Measurements from ENCODE around the gene RNF157. TPM values are rescaled to one million over a fixed set of nuclear protein-coding genes. Genes with fewer than 3 reads are reported as not detected.
A peak's percentile ranks its signal among the peaks of the same experiment; 100 is the strongest.

Gene RNF157
- total and polyA plus RNA-seq, 2 of the 13 experiments (the other 11 are each of a cell fraction or from before 2014, with no cell fraction given): 0.44 to 1.5 TPM

DNA sequence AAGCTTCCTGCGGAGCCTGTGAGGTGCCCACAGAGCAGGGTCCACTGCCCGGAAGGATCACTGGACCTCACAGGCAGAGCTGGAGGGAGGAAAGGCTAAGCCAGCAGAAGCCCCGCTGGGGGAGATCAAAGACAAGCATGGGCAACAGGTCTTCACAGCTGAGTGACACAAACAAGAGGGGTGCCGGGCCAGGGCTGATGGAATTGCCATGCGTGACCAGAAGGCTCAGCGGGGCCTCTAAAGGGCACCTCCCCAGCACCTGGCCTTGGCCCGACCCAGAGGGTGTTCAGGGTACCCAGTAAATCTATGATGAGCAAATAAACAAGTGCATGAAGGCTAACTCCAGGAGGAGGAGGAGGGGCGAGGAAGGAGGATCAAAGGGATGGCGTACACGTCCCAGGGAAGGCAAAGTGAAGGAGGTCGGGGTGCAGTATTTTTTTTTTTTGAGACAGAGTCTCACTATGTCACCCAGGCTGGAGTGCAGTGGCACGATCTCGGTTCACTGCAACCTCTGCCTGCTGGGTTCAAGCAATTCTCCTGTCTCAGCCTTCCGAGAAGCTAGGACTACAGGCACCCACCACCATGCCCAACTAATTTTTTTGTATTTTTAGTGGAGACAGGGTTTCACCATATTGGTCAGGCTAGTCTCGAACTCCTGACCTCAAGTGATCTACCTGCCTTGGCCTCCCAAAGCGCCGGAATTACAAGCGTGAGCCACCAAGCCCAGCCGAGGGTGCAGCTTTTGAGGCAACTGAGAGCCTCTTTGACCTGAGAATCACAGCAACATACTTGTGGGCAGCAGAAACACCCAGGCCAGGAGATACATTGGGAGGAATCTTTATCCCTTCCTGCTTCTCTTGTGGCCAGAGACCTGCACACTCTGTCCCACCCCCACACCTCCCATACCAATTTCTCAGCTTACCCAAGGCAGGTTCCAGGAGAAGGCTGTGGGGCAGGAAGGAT is 120.6 kb downstream of the RNF157 start (continued):
- TF ChIP-seq, protein P1, sequence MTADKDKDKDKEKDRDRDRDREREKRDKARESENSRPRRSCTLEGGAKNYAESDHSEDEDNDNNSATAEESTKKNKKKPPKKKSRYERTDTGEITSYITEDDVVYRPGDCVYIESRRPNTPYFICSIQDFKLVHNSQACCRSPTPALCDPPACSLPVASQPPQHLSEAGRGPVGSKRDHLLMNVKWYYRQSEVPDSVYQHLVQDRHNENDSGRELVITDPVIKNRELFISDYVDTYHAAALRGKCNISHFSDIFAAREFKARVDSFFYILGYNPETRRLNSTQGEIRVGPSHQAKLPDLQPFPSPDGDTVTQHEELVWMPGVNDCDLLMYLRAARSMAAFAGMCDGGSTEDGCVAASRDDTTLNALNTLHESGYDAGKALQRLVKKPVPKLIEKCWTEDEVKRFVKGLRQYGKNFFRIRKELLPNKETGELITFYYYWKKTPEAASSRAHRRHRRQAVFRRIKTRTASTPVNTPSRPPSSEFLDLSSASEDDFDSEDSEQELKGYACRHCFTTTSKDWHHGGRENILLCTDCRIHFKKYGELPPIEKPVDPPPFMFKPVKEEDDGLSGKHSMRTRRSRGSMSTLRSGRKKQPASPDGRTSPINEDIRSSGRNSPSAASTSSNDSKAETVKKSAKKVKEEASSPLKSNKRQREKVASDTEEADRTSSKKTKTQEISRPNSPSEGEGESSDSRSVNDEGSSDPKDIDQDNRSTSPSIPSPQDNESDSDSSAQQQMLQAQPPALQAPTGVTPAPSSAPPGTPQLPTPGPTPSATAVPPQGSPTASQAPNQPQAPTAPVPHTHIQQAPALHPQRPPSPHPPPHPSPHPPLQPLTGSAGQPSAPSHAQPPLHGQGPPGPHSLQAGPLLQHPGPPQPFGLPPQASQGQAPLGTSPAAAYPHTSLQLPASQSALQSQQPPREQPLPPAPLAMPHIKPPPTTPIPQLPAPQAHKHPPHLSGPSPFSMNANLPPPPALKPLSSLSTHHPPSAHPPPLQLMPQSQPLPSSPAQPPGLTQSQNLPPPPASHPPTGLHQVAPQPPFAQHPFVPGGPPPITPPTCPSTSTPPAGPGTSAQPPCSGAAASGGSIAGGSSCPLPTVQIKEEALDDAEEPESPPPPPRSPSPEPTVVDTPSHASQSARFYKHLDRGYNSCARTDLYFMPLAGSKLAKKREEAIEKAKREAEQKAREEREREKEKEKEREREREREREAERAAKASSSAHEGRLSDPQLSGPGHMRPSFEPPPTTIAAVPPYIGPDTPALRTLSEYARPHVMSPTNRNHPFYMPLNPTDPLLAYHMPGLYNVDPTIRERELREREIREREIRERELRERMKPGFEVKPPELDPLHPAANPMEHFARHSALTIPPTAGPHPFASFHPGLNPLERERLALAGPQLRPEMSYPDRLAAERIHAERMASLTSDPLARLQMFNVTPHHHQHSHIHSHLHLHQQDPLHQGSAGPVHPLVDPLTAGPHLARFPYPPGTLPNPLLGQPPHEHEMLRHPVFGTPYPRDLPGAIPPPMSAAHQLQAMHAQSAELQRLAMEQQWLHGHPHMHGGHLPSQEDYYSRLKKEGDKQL (CRISPR knock-in tag; IDR thresholded peaks at IDR 0.05; ENCODE audit: low read depth): no peak
- TF ChIP-seq CHCHD3 (CRISPR knock-in tag; IDR thresholded peaks at IDR 0.05) (no peak), GFI1 (CRISPR knock-in tag; IDR thresholded peaks at IDR 0.05; ENCODE audit: borderline replicate concordance) (peak; percentile 96), ELF4 (CRISPR knock-in tag; IDR thresholded peaks at IDR 0.05; ENCODE audit: borderline replicate concordance) (no peak), AKAP8 (CRISPR knock-in tag; IDR thresholded peaks at IDR 0.05) (no peak), HNRNPK (IDR thresholded peaks at IDR 0.05; ENCODE audit: low read depth, low read length, poor library complexity, severe bottlenecking) (no peak), FIP1L1 (IDR thresholded peaks at IDR 0.05; ENCODE audit: borderline replicate concordance, insufficient read depth, low read depth, low read length) (no peak), ZNF644 (CRISPR knock-in tag; IDR thresholded peaks at IDR 0.05; ENCODE audit: low read depth) (no peak), ZNF569 (CRISPR knock-in tag; IDR thresholded peaks at IDR 0.05; ENCODE audit: borderline replicate concordance) (no peak), ZNF562 (CRISPR knock-in tag; IDR thresholded peaks at IDR 0.05; ENCODE audit: borderline replicate concordance) (no peak), HOXA3 (CRISPR knock-in tag; IDR thresholded peaks at IDR 0.05) (peak; percentile 35; the same call in 1 of the 2 replicates), KDM3A (CRISPR knock-in tag; IDR thresholded peaks at IDR 0.05; ENCODE audit: low read depth) (no peak), CBFB (CRISPR knock-in tag; IDR thresholded peaks at IDR 0.05) (no peak), NR2C2 (CRISPR knock-in tag; IDR thresholded peaks at IDR 0.05; ENCODE audit: borderline replicate concordance) (no peak), ATF7-NPFF (CRISPR knock-in tag; IDR thresholded peaks at IDR 0.05; ENCODE audit: low read depth) (no peak), ZNF772 (CRISPR knock-in tag; IDR thresholded peaks at IDR 0.05) (peak; percentile 24; the same call in 1 of the 2 replicates), ZC3H4 (CRISPR knock-in tag; IDR thresholded peaks at IDR 0.05; ENCODE audit: borderline replicate concordance) (no peak), RBAK (CRISPR knock-in tag; IDR thresholded peaks at IDR 0.05) (no peak)
- TF ChIP-seq, protein P2, sequence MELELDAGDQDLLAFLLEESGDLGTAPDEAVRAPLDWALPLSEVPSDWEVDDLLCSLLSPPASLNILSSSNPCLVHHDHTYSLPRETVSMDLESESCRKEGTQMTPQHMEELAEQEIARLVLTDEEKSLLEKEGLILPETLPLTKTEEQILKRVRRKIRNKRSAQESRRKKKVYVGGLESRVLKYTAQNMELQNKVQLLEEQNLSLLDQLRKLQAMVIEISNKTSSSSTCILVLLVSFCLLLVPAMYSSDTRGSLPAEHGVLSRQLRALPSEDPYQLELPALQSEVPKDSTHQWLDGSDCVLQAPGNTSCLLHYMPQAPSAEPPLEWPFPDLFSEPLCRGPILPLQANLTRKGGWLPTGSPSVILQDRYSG (CRISPR knock-in tag; IDR thresholded peaks at IDR 0.05): no peak
- TF ChIP-seq, protein P3, sequence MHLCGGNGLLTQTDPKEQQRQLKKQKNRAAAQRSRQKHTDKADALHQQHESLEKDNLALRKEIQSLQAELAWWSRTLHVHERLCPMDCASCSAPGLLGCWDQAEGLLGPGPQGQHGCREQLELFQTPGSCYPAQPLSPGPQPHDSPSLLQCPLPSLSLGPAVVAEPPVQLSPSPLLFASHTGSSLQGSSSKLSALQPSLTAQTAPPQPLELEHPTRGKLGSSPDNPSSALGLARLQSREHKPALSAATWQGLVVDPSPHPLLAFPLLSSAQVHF (CRISPR knock-in tag; IDR thresholded peaks at IDR 0.05): no peak
